ENCODE results near the gene TENM4.
"Not testable (repeated sequence)": the region's sequence is repeated elsewhere in the genome, so short reads cannot be mapped to it uniquely, and the experiment has no call there.

The TENM4 gene

DNA sequence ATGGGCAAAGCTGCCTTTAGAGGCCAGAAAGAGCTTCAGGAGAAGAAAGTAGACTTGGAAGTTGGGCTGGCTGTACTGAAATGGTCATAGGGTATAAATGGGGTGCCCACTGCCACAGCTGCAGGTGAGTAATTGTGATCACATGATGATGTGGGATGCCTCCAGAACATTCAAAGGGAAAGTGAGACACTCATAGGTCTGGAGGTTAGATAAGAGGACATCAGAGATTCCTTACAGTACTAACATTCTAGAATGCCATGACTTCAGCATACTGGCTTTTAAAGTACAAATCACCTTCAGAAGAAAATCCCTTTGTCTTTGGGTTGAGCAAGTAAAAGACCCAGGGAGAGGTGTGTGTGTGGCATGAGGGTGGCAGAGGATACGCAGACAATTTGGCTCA is 419.2 kb downstream of the TENM4 start:
- DNase-seq (ENCODE audit: low read depth): no peak

GRCh38 chr11:79019975-79020374 is 420.9 kb downstream of the TENM4 start:
- DNase-seq (ENCODE audit: low read depth): no peak

DNA sequence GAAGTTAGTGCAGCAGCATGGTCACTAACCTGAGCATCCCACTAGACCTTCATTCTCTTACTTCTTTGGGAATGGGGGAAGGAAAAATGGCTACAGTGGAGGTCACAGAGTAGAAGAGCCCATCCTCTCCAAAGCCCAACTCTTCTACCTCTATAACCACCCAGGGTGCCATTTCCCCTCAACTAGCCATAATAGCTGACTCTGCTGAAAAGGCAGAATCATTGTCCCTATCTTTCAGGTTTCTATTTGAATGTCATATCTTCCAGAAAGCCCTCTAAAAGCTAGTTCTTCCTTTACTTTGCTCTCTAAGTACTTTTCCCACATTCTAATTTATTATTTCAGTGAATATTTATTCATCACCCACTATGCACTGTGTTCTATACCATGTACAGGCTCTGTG is 421.6 kb downstream of the TENM4 start:
- DNase-seq (ENCODE audit: low read depth): no peak

GRCh38 chr11:79018371-79018849 is 422.4 kb downstream of the TENM4 start:
- no peak for DNase-seq (ENCODE audit: low read depth)

DNA sequence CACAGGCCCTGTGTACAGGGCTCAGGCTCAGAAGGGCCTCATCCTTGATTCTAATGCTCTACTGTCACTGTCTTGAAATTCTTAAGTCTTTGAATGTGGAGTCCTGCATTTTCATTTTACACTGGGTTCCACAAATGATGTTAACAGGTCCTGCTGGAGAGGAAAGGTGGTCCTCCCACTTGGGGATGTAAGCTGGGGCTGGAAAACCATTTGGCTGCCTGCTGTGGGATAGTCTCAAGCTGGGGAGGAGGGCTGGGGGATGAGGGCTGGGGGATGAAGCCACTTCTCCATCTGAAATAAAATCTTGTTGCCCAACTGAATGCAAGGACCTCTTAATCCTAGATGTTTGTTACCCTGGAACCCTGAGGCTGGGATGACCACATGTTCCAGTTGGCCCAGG is 423.0 kb downstream of the TENM4 start:
- DNase-seq (ENCODE audit: low read depth): no peak

DNA sequence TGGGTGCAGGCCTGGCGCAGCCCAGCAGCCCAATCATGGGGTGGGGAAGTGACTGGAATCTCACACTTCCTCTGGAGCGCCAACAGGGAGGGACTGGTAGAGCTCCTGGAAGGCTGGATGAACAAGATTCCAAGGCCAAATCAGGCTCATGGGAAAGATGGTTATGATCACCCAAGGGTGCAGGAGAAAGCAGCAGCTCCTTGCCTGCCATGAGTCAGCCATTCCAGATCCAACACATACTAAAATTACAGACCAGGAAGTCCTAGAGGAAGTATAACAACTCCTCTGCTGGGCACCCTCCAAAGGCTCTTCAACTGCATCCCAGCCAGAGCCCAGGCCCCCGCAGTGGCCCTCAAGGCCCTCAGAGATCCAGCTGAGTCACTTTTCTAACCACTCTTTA is 427.3 kb downstream of the TENM4 start:
- no peak for DNase-seq (ENCODE audit: low read depth)

DNA sequence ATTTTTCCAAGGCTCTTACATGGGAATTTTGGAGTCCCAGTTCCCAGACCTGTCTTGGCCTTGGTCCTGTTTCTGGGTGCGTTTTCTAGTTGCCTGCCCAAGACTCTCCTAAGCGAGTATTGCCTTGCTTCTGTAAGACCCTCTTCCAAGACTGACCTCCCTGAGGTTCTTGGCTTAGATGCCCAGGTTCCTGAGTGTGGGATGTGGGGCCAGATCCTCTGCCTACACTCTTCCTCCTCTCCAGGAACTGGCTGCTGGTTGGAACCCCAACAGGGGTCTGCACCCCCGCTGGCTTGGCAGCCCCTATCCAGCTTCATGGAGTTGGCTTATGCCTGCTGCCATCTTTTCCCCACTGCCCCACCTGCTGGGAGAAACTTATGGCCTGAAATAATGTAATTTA is 429.5 kb downstream of the TENM4 start:
- DNase-seq (ENCODE audit: low read depth): no peak

DNA sequence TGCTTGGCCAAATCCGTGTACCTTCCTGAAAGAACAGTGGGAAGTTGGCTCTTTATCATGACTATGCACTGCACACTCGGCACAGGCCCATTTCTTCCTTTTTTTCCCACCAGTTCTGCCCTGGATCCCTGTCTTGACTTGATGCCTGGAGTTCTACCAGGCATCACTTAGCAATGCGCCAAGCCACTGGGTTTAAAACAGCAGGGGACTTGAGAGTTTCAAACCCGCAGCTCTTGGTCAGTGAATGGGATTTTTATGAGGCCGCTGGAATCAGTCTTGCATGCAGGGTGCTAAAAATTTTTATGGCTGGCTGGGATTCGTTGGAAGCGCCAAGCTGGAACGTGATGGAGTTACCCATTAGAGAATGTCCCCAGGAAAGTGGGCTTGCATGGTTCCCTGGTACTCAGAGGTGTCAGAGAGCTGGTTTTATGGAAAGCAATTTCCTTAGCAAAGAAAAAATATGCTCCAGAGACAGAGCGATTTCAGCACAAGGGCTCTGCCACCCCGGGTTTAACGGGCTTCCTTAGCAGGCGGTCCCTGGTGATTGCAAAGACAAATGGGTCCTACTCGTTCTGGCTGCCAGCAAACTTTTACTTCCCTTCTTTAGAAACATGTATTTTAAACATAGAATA is 432.9 kb downstream of the TENM4 start:
- DNase-seq (ENCODE audit: low read depth): no peak

DNA sequence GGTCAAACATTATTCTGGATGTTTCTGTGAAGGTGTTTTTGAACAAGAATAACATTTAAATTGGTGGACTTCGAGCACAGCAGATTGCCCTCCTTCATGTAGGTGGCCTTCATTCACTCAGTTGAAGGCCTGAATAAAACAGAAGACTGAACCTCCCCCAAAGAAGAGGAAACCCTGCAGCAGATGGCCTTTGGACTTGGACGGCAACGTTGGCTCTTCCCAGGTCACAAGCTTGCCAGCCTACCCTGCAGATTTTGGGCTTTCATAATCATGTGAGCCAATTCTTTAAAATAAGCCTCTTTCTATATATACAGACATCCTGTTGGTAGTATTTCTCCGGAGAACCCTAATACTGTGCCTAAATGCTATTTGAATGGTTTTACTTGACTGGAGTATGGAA is 434.0 kb downstream of the TENM4 start:
- DNase-seq (ENCODE audit: low read depth): no peak

DNA sequence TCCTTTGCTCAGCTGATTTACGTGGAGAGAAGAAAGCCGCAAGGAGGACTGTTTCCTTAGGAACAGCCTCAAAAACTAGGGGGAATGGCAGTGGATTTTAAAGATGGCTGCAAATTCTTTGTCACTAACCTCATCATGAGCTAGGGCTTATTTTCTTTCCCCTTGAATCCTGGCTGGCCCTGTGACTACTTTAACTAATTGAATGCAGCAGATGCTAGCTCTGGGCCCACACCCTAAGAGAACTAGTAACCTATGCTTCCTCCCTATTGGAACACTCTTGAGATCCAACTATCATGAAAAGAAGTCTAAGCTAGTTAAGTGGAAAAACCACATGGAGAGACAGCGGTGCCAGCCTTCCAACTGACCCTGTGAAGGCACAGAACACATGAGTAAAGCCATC is 444.8 kb downstream of the TENM4 start:
- DNase-seq (ENCODE audit: low read depth): no peak

GRCh38 chr11:78995171-78995570 is 445.7 kb downstream of the TENM4 start:
- no peak for DNase-seq (ENCODE audit: low read depth)

DNA sequence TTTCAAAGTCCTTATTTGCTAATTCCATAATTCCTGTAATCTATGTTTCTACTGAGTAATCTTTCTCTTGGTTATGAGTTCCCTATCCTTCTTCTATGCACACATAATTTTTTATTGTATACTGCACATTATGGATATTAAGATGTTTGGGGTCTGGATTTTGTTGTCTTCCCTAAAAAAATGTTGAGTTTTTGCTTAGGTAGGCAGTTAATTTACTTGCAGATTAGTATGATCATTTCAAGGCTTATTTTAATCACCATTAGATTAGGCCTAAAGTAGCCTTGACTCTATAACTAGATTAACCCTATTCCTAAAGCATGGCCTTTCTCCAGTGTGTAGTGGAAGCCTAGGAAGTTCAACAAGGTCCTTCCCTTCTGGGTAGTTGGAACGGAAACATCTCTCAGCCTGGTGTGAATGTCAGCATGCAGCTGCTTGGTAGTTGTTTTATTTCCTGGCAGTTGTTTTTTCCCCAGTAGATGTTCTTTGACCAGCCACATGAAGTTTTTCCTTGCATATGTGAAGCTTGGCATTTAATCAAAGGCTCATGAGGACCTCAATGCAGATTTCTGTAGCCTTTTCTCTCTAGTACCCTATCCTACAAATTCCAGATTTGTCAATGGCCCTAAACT is 446.9 kb downstream of the TENM4 start:
- DNase-seq (ENCODE audit: low read depth): no peak

GRCh38 chr11:78991681-78992080 is 449.1 kb downstream of the TENM4 start:
- DNase-seq (ENCODE audit: low read depth): no peak

- DNase-seq (ENCODE audit: low read depth): no peak
Measured at GRCh38 chr11:78990261-78990660, 450.6 kb downstream of the TENM4 start.

DNA sequence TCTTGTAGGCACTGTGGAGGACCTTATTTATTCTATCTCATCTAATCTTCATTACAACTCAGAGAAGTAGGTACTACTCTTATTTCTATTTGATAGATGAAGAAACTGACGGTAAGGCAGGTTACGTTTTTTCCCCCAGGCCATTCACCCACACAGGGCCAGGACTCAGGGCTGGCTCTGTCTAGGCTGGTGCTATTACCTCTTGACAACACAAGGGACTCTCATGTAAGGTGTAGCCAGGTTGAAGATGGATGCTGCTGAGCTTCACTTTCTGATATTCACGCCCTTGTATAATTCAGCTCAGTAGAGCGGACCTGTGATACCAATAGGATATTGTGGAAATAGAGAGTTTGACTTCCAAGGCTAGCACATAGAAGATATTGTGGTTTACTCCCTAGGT is 453.1 kb downstream of the TENM4 start:
- no peak for DNase-seq (ENCODE audit: low read depth)

DNA sequence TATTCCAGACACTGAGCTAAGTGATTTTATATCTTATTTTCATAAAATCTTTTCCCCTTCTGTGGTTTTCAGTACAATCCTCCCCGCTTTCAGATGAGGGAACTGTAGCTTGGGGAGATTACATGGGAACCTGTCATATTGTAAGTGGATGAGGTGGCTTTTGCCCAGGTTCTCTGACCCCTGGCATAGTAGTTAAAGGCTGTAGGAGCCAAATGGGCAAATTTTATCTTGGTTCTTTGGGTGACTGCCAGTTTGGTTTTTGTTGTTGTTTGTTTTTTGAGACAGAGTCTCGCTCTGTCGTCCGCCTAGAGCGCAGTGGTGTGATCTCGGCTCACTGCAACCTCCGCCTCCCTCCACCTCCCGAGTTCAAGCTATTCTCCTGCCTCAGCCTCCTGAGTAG is 454.5 kb downstream of the TENM4 start:
- DNase-seq (ENCODE audit: low read depth): no peak

DNA sequence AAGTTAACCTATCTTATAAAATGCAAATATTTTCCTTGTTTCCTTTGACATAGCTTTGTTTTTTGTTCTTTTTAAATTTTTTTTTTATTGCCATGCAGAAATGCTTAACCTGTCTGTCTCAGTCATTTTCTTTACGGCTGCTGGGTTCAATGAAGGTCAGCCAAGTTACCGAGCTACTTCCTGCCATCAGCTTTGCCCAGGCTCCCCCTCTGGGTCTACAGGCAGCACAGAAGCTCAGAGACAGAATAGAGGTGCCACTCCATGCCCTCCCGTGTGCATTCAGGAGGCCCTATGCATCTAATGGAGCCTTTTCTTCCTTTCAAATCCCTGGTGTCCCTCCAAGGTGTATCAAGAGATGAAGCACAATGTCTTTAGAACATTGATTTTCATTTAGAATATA is 455.2 kb downstream of the TENM4 start:
- DNase-seq (ENCODE audit: low read depth): no peak

DNA sequence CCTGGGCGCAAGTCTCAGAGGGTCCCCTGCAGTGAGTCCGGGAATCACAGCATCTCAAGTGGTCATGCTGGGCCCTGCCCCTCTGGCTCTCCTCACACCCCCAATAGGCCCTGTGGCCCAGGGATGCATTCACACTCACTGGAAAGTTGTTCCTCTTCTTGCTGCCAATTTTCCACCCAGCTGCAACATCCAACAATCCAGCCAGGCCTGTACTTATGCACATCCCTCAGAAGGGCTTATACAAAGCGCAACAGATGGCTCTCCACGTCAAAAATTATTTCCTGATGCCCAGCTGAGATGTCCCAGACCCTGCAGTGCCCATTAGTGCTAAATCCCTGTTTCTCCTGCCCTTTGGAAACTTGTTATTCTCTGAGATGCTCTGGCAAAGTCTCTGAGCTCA is 458.4 kb downstream of the TENM4 start:
- DNase-seq (ENCODE audit: low read depth): no peak

DNA sequence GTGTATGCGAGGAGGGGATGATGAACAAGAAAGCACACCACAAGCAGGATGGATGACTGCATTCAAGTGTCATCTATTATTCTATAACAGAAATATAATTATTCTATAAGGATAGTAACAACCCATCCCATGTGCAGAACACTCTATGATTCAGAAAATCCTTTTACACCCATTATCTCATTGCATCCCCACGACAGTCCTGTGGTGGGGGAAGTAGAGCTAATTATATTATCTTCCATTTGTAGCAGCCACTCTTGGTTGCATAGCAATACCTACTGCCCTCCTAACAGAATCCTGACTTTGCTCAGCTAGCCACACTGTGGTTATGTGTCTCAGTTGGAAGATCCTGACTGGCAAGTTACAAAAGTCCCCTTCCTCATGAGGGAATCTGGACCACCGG is 459.7 kb downstream of the TENM4 start:
- DNase-seq (ENCODE audit: low read depth): no peak

GRCh38 chr11:78978831-78979230 is 462.0 kb downstream of the TENM4 start:
- DNase-seq (ENCODE audit: low read depth): no peak

DNA sequence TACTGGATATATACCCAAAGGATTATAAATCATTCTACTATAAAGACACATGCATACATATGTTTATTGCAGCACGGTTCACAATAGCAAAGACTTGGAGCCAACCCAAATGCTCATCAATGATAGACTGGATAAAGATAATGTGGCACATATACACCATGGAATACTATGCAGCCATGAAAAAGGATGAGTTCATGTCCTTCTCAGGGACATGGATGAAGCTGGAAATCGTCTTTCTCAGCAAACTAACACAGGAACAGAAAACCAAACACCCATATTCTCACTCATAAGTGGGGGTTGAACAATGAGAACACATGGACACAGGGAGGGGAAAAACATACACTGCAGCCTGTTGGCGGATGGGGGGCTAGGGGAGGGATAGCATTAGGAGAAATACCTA is 463.0 kb downstream of the TENM4 start:
- not testable (repeated sequence) for DNase-seq (ENCODE audit: low read depth)

GRCh38 chr11:78977009-78977408 is 463.8 kb downstream of the TENM4 start:
- no peak for DNase-seq (ENCODE audit: low read depth)

- no peak for DNase-seq (ENCODE audit: low read depth)
Measured at GRCh38 chr11:78975081-78975480, 465.7 kb downstream of the TENM4 start.

DNA sequence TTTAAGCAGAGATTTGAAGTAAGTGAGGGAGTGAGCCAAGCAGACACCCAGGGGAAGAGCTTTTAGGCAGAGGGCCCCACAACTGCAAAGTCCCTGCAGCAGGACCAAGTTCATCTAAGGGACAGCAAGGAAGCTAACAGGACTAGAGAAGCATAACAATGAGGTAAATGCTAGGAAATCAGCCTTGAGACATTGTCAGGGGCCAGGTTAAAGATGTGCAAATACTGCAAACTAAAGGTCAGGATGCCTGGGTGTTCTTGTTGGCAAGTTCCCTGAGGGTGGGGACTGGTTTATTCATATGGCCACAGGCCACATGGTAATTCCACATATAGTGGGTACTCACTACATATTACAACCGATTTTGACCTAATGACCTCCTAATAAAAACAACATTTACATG is 467.0 kb downstream of the TENM4 start:
- DNase-seq (ENCODE audit: low read depth): no peak
